Liver (tissue), 2 donors: ENCODE measurements around the gene TRMT61A.

Source experiments
- REST ChIP-seq: IDR thresholded peaks from 2 replicates; pipeline ENCODE4 v1.6.1; 2016; ENCODE audit warnings: antibody characterized with exemption, mild to moderate bottlenecking
- TF ChIP-seq, protein P1 (sequence below): fragments of 150-350 bp; IDR thresholded peaks from 2 replicates; pipeline ENCODE4 v1.5.1; 2017; ENCODE audit warnings: improper control_type of control experiment, low read depth, low read length; ENCODE audit not compliant: missing input control
- donor health status: healthy.

- no peak for TF ChIP-seq REST
- TF ChIP-seq, protein P1, sequence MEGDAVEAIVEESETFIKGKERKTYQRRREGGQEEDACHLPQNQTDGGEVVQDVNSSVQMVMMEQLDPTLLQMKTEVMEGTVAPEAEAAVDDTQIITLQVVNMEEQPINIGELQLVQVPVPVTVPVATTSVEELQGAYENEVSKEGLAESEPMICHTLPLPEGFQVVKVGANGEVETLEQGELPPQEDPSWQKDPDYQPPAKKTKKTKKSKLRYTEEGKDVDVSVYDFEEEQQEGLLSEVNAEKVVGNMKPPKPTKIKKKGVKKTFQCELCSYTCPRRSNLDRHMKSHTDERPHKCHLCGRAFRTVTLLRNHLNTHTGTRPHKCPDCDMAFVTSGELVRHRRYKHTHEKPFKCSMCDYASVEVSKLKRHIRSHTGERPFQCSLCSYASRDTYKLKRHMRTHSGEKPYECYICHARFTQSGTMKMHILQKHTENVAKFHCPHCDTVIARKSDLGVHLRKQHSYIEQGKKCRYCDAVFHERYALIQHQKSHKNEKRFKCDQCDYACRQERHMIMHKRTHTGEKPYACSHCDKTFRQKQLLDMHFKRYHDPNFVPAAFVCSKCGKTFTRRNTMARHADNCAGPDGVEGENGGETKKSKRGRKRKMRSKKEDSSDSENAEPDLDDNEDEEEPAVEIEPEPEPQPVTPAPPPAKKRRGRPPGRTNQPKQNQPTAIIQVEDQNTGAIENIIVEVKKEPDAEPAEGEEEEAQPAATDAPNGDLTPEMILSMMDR, result no peak
Measured at GRCh38 chr14:103519043-103519836, 9.8 kb upstream of the TRMT61A start.
